Ascending aorta (tissue), 2 donors: ENCODE measurements around the gene COLEC12. TPM values are rescaled to one million over a fixed set of nuclear protein-coding genes. Genes with fewer than 3 reads are reported as not detected.

Experiments
- DNase-seq, 2 donors: peaks; one replicate each; pipeline ENCODE4 v3.0.0-alpha.2; 2019; ENCODE audit warnings: low spot score in 2 of 2
- H3K27ac ChIP-seq, 2 donors: fragments of 200-600 bp; sonication (generic); one replicate each; pipeline ENCODE4 v1.5.1; 2016 to 2017; ENCODE audit warnings: mild to moderate bottlenecking in 1 of 2
- H3K27me3 ChIP-seq: fragments of 200-600 bp; sonication (generic); one replicate; pipeline ENCODE4 v1.5.1; 2017
- H3K36me3 ChIP-seq, 2 donors: fragments of 200-600 bp; sonication (generic); one replicate each; pipeline ENCODE4 v1.5.1; 2016
- H3K4me1 ChIP-seq, 2 donors: fragments of 200-600 bp; sonication (generic); one replicate each; pipeline ENCODE4 v1.5.1; 2016 to 2017; ENCODE audit warnings: mild to moderate bottlenecking in 1 of 2
- H3K4me3 ChIP-seq, 2 donors: fragments of 200-600 bp; sonication (generic); one replicate each; pipeline ENCODE4 v1.5.1; 2016 to 2017; ENCODE audit warnings: mild to moderate bottlenecking in 1 of 2
- H3K9me3 ChIP-seq, 2 donors: fragments of 200-600 bp; sonication (generic); one replicate each; pipeline ENCODE4 v1.5.1; 2016
- intact Hi-C: fragments of 100-400 bp; cut with DNase I; formaldehyde crosslinking; loops from one replicate; pipeline ENCODE4 v1.15.1; 2023
- total RNA-seq: library from RNA; depleted of rRNA; stranded (reverse); fragments of >200 nt; gene quantifications from one replicate; pipeline ENCODE4 v1.1.0, GENCODE V29; 2016
- TF ChIP-seq, protein P1 (sequence below), 3 experiments: fragments of 200-600 bp in 2 of 3; fragments of 450-650 bp in 1 of 3; sonication (generic) in 2 of 3; IDR thresholded peaks; one replicate each; pipeline ENCODE4 v1.5.1; 2016 to 2019; ENCODE audit warnings: antibody characterized with exemption in 3 of 3, mild to moderate bottlenecking in 1 of 3, moderate library complexity in 1 of 3

The COLEC12 gene
- total RNA-seq, 1 donor from 2014 or later: 9.5 TPM

- no peak overlapping the region for H3K27ac ChIP-seq
- intact Hi-C loops: no loop called here
- TF ChIP-seq, protein P1, sequence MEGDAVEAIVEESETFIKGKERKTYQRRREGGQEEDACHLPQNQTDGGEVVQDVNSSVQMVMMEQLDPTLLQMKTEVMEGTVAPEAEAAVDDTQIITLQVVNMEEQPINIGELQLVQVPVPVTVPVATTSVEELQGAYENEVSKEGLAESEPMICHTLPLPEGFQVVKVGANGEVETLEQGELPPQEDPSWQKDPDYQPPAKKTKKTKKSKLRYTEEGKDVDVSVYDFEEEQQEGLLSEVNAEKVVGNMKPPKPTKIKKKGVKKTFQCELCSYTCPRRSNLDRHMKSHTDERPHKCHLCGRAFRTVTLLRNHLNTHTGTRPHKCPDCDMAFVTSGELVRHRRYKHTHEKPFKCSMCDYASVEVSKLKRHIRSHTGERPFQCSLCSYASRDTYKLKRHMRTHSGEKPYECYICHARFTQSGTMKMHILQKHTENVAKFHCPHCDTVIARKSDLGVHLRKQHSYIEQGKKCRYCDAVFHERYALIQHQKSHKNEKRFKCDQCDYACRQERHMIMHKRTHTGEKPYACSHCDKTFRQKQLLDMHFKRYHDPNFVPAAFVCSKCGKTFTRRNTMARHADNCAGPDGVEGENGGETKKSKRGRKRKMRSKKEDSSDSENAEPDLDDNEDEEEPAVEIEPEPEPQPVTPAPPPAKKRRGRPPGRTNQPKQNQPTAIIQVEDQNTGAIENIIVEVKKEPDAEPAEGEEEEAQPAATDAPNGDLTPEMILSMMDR (IDR thresholded peaks at IDR 0.05): no peak
Measured at GRCh38 chr18:289026-289425, 211.5 kb downstream of the COLEC12 start.

DNA sequence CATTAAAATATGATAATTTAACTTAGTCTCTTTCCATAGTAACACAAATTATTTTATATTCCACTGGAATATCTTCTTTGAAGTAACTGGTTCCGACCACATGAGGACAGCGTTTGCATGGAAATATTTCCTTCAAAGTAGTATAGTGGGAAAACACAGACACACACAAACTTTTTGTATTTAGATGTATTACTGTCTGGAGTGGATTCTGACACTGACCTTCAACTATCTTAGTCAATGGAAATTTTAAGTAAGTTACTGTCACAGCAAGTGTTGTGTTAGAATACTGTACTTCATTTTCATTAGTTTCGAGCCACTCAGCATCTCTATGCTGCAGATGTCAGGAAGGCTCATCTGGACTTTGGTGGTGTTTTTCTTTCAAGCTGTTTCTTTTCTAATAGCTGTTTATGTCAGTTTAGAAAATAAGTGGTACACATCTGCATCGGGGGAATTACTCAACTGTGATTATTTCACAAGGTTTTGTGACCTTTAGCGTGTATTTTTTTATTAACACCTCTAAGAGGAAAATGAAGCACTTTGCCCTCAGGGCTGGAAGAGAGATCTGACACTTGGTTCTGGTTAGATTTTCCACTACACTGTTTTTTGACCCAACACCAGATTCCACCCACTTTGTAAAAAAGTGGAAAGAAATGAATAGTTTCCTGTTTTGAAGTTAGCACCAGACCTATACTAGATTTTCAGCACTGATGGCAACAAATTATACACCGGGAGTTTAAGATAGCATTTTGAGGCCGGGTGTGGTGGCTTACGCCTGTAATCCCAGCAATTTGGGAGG is 213.8 kb downstream of the COLEC12 start:
- intact Hi-C loops: loop anchor here (1.0 kb wide), 1 partner anchor 330 kb away; no protein-coding TSS in a partner anchor
- Histone ChIP-seq H3K4me1 (no peaks in the 10 kb centered on the region), H3K36me3 (no peaks in the 10 kb centered on the region), H3K27me3 (no peaks in the 10 kb centered on the region), H3K4me3 (no peak overlapping the region), H3K9me3 (no peaks in the 10 kb centered on the region), H3K27ac (no peak overlapping the region)
- no peak for DNase-seq
- TF ChIP-seq, protein P1 (IDR thresholded peaks at IDR 0.05): peak in 2 of 3 experiments; percentile 21 to 57

More at GRCh38 chr18:289026-289425, 211.5 kb downstream of the COLEC12 start:
- Histone ChIP-seq H3K9me3 (no peaks in the 10 kb centered on the region), H3K27me3 (no peaks in the 10 kb centered on the region), H3K36me3 (no peaks in the 10 kb centered on the region), H3K4me1 (no peaks in the 10 kb centered on the region), H3K4me3 (no peak overlapping the region)
- no peak for DNase-seq

GRCh38 chr18:285817-286216 is 214.7 kb downstream of the COLEC12 start:
- no peak for DNase-seq
- no peaks in the 10 kb centered on the region for H3K9me3 ChIP-seq
- H3K36me3 ChIP-seq: no peaks in the 10 kb centered on the region
- no peak overlapping the region for H3K4me3 ChIP-seq
- no peaks in the 10 kb centered on the region for H3K27me3 ChIP-seq
- intact Hi-C loops: loop anchor here (1.0 kb wide), 1 partner anchor 330 kb away; no protein-coding TSS in a partner anchor
- TF ChIP-seq, protein P1 (IDR thresholded peaks at IDR 0.05): no peak
- H3K4me1 ChIP-seq: no peaks in the 10 kb centered on the region
- no peak overlapping the region for H3K27ac ChIP-seq

GRCh38 chr18:275486-275885 is 225.0 kb downstream of the COLEC12 start:
- no peak for DNase-seq
- Histone ChIP-seq H3K4me3 (no peak overlapping the region), H3K36me3 (no peaks in the 10 kb centered on the region), H3K4me1 (no peaks in the 10 kb centered on the region), H3K27ac (no peak overlapping the region), H3K9me3 (peaks cover 0 to 16% of the 10 kb centered on the region in 2 donors), H3K27me3 (no peaks in the 10 kb centered on the region)
- intact Hi-C loops: no loop called here
- TF ChIP-seq, protein P1 (IDR thresholded peaks at IDR 0.05): no peak

- DNase-seq: no peak
- Histone ChIP-seq H3K36me3 (no peaks in the 10 kb centered on the region), H3K27ac (no peak overlapping the region), H3K9me3 (peaks cover 0 to 16% of the 10 kb centered on the region in 2 donors), H3K4me3 (no peak overlapping the region), H3K4me1 (no peaks in the 10 kb centered on the region), H3K27me3 (no peaks in the 10 kb centered on the region)
- TF ChIP-seq, protein P1 (IDR thresholded peaks at IDR 0.05): no peak
- intact Hi-C loops: no loop called here
Measured at GRCh38 chr18:274313-274712, 226.2 kb downstream of the COLEC12 start.
